DMS79 (cell line): Measurements from ENCODE around the gene DYNC1I1.
"Not testable (repeated sequence)": the region's sequence is repeated elsewhere in the genome, so short reads cannot be mapped to it uniquely, and the experiment has no call there.

Experiments
- DNase-seq: peaks from one replicate; lab custom pipeline; 2025; lab: John Stamatoyannopoulos, UW

The DYNC1I1 gene

GRCh38 chr7:95910341-95910740 is 138.0 kb downstream of the DYNC1I1 start:
- peak; percentile 42 for DNase-seq

GRCh38 chr7:95915731-95916130 is 143.4 kb downstream of the DYNC1I1 start:
- no peak for DNase-seq

GRCh38 chr7:95916573-95917297 is 144.4 kb downstream of the DYNC1I1 start:
- peak; percentile 42 for DNase-seq

- DNase-seq = no peak
These were observed 145.3 kb downstream of the DYNC1I1 start for GRCh38 chr7:95917634-95918033.

GRCh38 chr7:95919556-95919955 is 147.2 kb downstream of the DYNC1I1 start:
- DNase-seq = no peak

GRCh38 chr7:95921543-95921942 is 149.2 kb downstream of the DYNC1I1 start:
- DNase-seq = no peak

- no peak for DNase-seq
These were observed 149.8 kb downstream of the DYNC1I1 start for GRCh38 chr7:95922191-95922590.

GRCh38 chr7:95925236-95925635 is 152.9 kb downstream of the DYNC1I1 start:
- DNase-seq = no peak

GRCh38 chr7:95925971-95926370 is 153.6 kb downstream of the DYNC1I1 start:
- DNase-seq = no peak

- no peak for DNase-seq
These were observed 155.4 kb downstream of the DYNC1I1 start for GRCh38 chr7:95927756-95928155.

- no peak for DNase-seq
These were observed 157.4 kb downstream of the DYNC1I1 start for GRCh38 chr7:95929710-95930280.

GRCh38 chr7:95931460-95932232 is 159.3 kb downstream of the DYNC1I1 start:
- DNase-seq = no peak

GRCh38 chr7:95933618-95934017 is 161.3 kb downstream of the DYNC1I1 start:
- DNase-seq = peak; percentile 74

- not testable (repeated sequence) for DNase-seq
These were observed 172.5 kb downstream of the DYNC1I1 start for GRCh38 chr7:95944867-95945266.

- DNase-seq = no peak
These were observed 178.3 kb downstream of the DYNC1I1 start for GRCh38 chr7:95950698-95951097.

- DNase-seq = peak; percentile 85
These were observed 179.2 kb downstream of the DYNC1I1 start for GRCh38 chr7:95951531-95951930.

GRCh38 chr7:95951997-95952795 is 179.8 kb downstream of the DYNC1I1 start:
- no peak for DNase-seq

GRCh38 chr7:95952851-95953250 is 180.5 kb downstream of the DYNC1I1 start:
- DNase-seq = no peak

- no peak for DNase-seq
These were observed 183.4 kb downstream of the DYNC1I1 start for GRCh38 chr7:95955748-95956147.

- DNase-seq = no peak
These were observed 185.2 kb downstream of the DYNC1I1 start for GRCh38 chr7:95957510-95957909.

GRCh38 chr7:95960706-95961244 is 188.4 kb downstream of the DYNC1I1 start:
- peak; percentile 97 for DNase-seq

GRCh38 chr7:95963446-95963990 is 191.2 kb downstream of the DYNC1I1 start:
- no peak for DNase-seq
